Natural killer cell (primary cell): ENCODE measurements around the gene INHBB. TPM values are rescaled to one million over a fixed set of nuclear protein-coding genes. Genes with fewer than 3 reads are reported as not detected.

Source experiments
- ATAC-seq, 3 donors: fragments of 150-1000 bp in 2 of 3; fragments of 200-7000 bp in 1 of 3; cut with Tn5 transposase; 1 replicate in 1 of 3; 2 replicates in 2 of 3; pipeline ENCODE4 v1.10.0; 2021; ENCODE audit warnings: mild to moderate bottlenecking in 2 of 3, moderate library complexity in 2 of 3
- DNase-seq, 2 donors: peaks; one replicate each; pipeline versions ENCODE4 v3.0.0 to v3.0.0-alpha.2; 2013 to 2021; ENCODE audit warnings: mixed read lengths in 1 of 2
- H3K27ac ChIP-seq: one replicate; pipeline ENCODE4 v1.5.1; 2013; ENCODE audit warnings: mild to moderate bottlenecking, low read length
- H3K27me3 ChIP-seq: one replicate; pipeline ENCODE4 v1.6.1; 2013; ENCODE audit warnings: low read length; ENCODE audit not compliant: control insufficient read depth, insufficient read depth
- H3K36me3 ChIP-seq: one replicate; pipeline ENCODE4 v1.6.1; 2013; ENCODE audit warnings: low read length; ENCODE audit not compliant: control insufficient read depth, insufficient read depth
- H3K4me1 ChIP-seq: one replicate; pipeline ENCODE4 v1.6.1; 2013; ENCODE audit warnings: low read length; ENCODE audit not compliant: control insufficient read depth, insufficient read depth
- H3K4me3 ChIP-seq: one replicate; pipeline ENCODE4 v1.5.1; 2013; ENCODE audit warnings: low read length
- H3K9me3 ChIP-seq: one replicate; pipeline ENCODE4 v1.6.1; 2013; ENCODE audit warnings: low read length; ENCODE audit not compliant: control insufficient read depth, insufficient read depth
- H3K27ac Mint-ChIP-seq, 2 donors: one replicate each; pipeline ENCODE4 v1.8.0; 2022; ENCODE audit warnings: mild to moderate bottlenecking in 2 of 2, mixed read lengths in 2 of 2, moderate library complexity in 1 of 2
- H3K27me3 Mint-ChIP-seq, 2 donors: one replicate each; pipeline ENCODE4 v1.8.0; 2022; ENCODE audit warnings: low read depth in 2 of 2, mixed read lengths in 2 of 2
- H3K36me3 Mint-ChIP-seq: one replicate; pipeline ENCODE4 v1.8.0; 2022; ENCODE audit warnings: mixed read lengths
- H3K4me1 Mint-ChIP-seq, 2 donors: one replicate each; pipeline ENCODE4 v1.8.0; 2022; ENCODE audit warnings: mixed read lengths in 2 of 2
- H3K4me3 Mint-ChIP-seq: one replicate; pipeline ENCODE4 v1.8.0; 2022; ENCODE audit warnings: mild to moderate bottlenecking, moderate library complexity, mixed read lengths
- H3K9me3 Mint-ChIP-seq, 2 donors: one replicate each; pipeline ENCODE4 v1.8.0; 2022; ENCODE audit warnings: mixed read lengths in 2 of 2
- WGBS: methylation state at CpG from one replicate; pipeline ENCODE4 v1.1.7; 2013; ENCODE audit warnings: missing lambda C conversion rate; ENCODE audit not compliant: insufficient coverage; 5-methylcytosine and 5-hydroxymethylcytosine counted together
- intact Hi-C: fragments of 100-400 bp; cut with micrococcal nuclease; formaldehyde crosslinking; loops from one replicate; pipeline ENCODE4 v1.14.2; 2022
- total RNA-seq, 4 donors: library from RNA; stranded (reverse); fragments of 120-200 nt in 1 of 4; gene quantifications; one replicate each; pipeline versions ENCODE4 v1.2.3 to v1.2.4, GENCODE V29; 2013 to 2022
- TF ChIP-seq, protein P1 (sequence below): fragments of 200-600 bp; IDR thresholded peaks from one replicate; pipeline ENCODE4 v1.8.0; 2022; ENCODE audit warnings: antibody characterized with exemption

INHBB gene
- total RNA-seq, 3 donors from 2014 or later (not counting 1 experiment from before 2014, with no cell fraction given): 0.07 to 0.10 TPM; not detected in 1

GRCh38 chr2:120332384-120332783 is 13.6 kb upstream of the INHBB start:
- WGBS: 94% methylated on average over 6 of the region's 6 CpGs

GRCh38 chr2:120334068-120334467 is 11.9 kb upstream of the INHBB start:
- ATAC-seq (no peak), DNase-seq (no peak)
- no peak overlapping the region for H3K27ac Mint-ChIP-seq
- H3K27me3 Mint-ChIP-seq: peaks cover 34 to 45% of the 10 kb centered on the region in 2 donors
- TF ChIP-seq, protein P1, sequence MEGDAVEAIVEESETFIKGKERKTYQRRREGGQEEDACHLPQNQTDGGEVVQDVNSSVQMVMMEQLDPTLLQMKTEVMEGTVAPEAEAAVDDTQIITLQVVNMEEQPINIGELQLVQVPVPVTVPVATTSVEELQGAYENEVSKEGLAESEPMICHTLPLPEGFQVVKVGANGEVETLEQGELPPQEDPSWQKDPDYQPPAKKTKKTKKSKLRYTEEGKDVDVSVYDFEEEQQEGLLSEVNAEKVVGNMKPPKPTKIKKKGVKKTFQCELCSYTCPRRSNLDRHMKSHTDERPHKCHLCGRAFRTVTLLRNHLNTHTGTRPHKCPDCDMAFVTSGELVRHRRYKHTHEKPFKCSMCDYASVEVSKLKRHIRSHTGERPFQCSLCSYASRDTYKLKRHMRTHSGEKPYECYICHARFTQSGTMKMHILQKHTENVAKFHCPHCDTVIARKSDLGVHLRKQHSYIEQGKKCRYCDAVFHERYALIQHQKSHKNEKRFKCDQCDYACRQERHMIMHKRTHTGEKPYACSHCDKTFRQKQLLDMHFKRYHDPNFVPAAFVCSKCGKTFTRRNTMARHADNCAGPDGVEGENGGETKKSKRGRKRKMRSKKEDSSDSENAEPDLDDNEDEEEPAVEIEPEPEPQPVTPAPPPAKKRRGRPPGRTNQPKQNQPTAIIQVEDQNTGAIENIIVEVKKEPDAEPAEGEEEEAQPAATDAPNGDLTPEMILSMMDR: no peak
- H3K4me1 Mint-ChIP-seq: no peaks in the 10 kb centered on the region
- Histone ChIP-seq H3K27ac (no peak overlapping the region), H3K27me3 (peaks cover under 1% of the 10 kb centered on the region), H3K4me1 (no peaks in the 10 kb centered on the region), H3K36me3 (no peaks in the 10 kb centered on the region), H3K4me3 (no peak overlapping the region), H3K9me3 (no peaks in the 10 kb centered on the region)
- H3K36me3 Mint-ChIP-seq: no peaks in the 10 kb centered on the region
- no peak overlapping the region for H3K4me3 Mint-ChIP-seq
- intact Hi-C loops: no loop called here
- WGBS: 80% methylated on average over 1 of the region's 1 CpG
- H3K9me3 Mint-ChIP-seq: no peaks in the 10 kb centered on the region

More at GRCh38 chr2:120332384-120332783, 13.6 kb upstream of the INHBB start:
- H3K4me1 Mint-ChIP-seq: no peaks in the 10 kb centered on the region
- ATAC-seq (no peak), DNase-seq (no peak)
- no peaks in the 10 kb centered on the region for H3K4me1 ChIP-seq
- intact Hi-C loops: no loop called here
- H3K36me3 ChIP-seq: no peaks in the 10 kb centered on the region
- H3K27ac Mint-ChIP-seq: no peak overlapping the region
- TF ChIP-seq, protein P1: no peak
- no peaks in the 10 kb centered on the region for H3K9me3 Mint-ChIP-seq
- no peak overlapping the region for H3K4me3 Mint-ChIP-seq
- no peak overlapping the region for H3K4me3 ChIP-seq
- no peaks in the 10 kb centered on the region for H3K36me3 Mint-ChIP-seq
- H3K27me3 Mint-ChIP-seq: peaks cover 27 to 31% of the 10 kb centered on the region in 2 donors
- no peaks in the 10 kb centered on the region for H3K9me3 ChIP-seq
- no peaks in the 10 kb centered on the region for H3K27me3 ChIP-seq
- no peak overlapping the region for H3K27ac ChIP-seq

- Mint-ChIP-seq H3K4me3 (no peak overlapping the region), H3K27ac (no peak overlapping the region), H3K4me1 (no peaks in the 10 kb centered on the region), H3K9me3 (no peaks in the 10 kb centered on the region), H3K36me3 (no peaks in the 10 kb centered on the region), H3K27me3 (peaks cover 38 to 51% of the 10 kb centered on the region in 2 donors)
- H3K4me3 ChIP-seq: no peak overlapping the region
- ATAC-seq (no peak), DNase-seq (no peak)
- H3K27me3 ChIP-seq: peaks cover 10% of the 10 kb centered on the region
- TF ChIP-seq, protein P1: no peak
- H3K36me3 ChIP-seq: no peaks in the 10 kb centered on the region
- H3K4me1 ChIP-seq: no peaks in the 10 kb centered on the region
- WGBS: 77% methylated on average over 8 of the region's 8 CpGs
- no peaks in the 10 kb centered on the region for H3K9me3 ChIP-seq
- intact Hi-C loops: no loop called here
- H3K27ac ChIP-seq: no peak overlapping the region
Observed at GRCh38 chr2:120336749-120337148, 9.2 kb upstream of the INHBB start.

DNA sequence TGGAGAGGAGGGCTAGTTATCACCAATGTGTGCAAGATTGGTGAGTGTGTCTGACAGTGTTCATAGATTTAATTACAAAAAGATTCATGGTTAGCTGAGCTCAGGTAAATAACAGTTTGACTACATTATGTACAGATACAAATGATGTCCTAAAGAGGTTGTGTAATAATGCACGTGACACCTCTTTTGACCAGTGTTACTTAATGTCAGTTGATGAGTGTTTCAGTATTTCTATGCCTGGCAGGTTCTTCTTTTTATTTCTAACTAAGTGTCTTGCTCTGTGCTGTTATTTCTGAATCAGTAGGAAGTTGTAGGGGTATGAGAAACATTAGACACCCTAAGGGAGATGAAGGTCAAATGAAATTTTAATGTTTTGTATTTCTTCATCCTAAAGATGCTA is 7.9 kb upstream of the INHBB start:
- Mint-ChIP-seq H3K4me1 (peaks cover 0 to 4% of the 10 kb centered on the region in 2 donors), H3K4me3 (no peak overlapping the region), H3K9me3 (no peaks in the 10 kb centered on the region), H3K36me3 (no peaks in the 10 kb centered on the region), H3K27ac (no peak overlapping the region), H3K27me3 (peaks cover 39 to 61% of the 10 kb centered on the region in 2 donors)
- H3K9me3 ChIP-seq: no peaks in the 10 kb centered on the region
- H3K27me3 ChIP-seq: peaks cover 21% of the 10 kb centered on the region
- DNase-seq (no peak), ATAC-seq (no peak)
- peaks cover under 1% of the 10 kb centered on the region for H3K4me1 ChIP-seq
- 64% methylated on average over 1 of the region's 1 CpG for WGBS
- no peak overlapping the region for H3K4me3 ChIP-seq
- TF ChIP-seq, protein P1: no peak
- no peak overlapping the region for H3K27ac ChIP-seq
- no peaks in the 10 kb centered on the region for H3K36me3 ChIP-seq
- intact Hi-C loops: no loop called here
